Neural progenitor cell (in vitro differentiated cells): ENCODE measurements around the gene EGFR. TPM values are rescaled to one million over a fixed set of nuclear protein-coding genes. Genes with fewer than 3 reads are reported as not detected.

Experiments used
- DNase-seq: peaks from one replicate; pipeline ENCODE4 v3.0.0-alpha.2; 2016; ENCODE audit warnings: low spot score
- H2AFZ ChIP-seq: fragments of 200-600 bp; sonication (generic); replicated peaks from 2 replicates; pipeline ENCODE4 v1.6.1; 2016; ENCODE audit warnings: antibody characterized with exemption
- H3F3A ChIP-seq: fragments of 200-600 bp; sonication (generic); 2 replicates; pipeline ENCODE4 v1.6.1; 2016; ENCODE audit warnings: antibody characterized with exemption, low read depth
- H3K27ac ChIP-seq: fragments of 200-600 bp; sonication (generic); 2 replicates; pipeline ENCODE4 v1.5.1; 2016; ENCODE audit warnings: mild to moderate bottlenecking
- H3K27me3 ChIP-seq: fragments of 200-600 bp; sonication (generic); 2 replicates; pipeline ENCODE4 v1.6.1; 2016; ENCODE audit warnings: mild to moderate bottlenecking, moderate library complexity
- H3K36me3 ChIP-seq: fragments of 200-600 bp; sonication (generic); 2 replicates; pipeline ENCODE4 v1.5.1; 2016
- H3K4me1 ChIP-seq: fragments of 200-600 bp; sonication (generic); 2 replicates; pipeline ENCODE4 v1.6.1; 2016; ENCODE audit warnings: mixed run types
- H3K4me2 ChIP-seq: fragments of 200-600 bp; sonication (generic); 2 replicates; pipeline ENCODE4 v1.6.1; 2016
- H3K4me3 ChIP-seq: fragments of 200-600 bp; sonication (generic); 2 replicates; pipeline ENCODE4 v1.5.1; 2016
- H3K79me2 ChIP-seq: fragments of 200-600 bp; sonication (generic); 2 replicates; pipeline ENCODE4 v1.6.1; 2016; ENCODE audit warnings: low read depth
- H3K9ac ChIP-seq: fragments of 200-600 bp; sonication (generic); 2 replicates; pipeline ENCODE4 v1.6.1; 2016
- H3K9me3 ChIP-seq: fragments of 200-600 bp; sonication (generic); 2 replicates; pipeline ENCODE4 v1.5.1; 2016; ENCODE audit warnings: low read depth
- H4K20me1 ChIP-seq: fragments of 200-600 bp; sonication (generic); 2 replicates; pipeline ENCODE4 v1.6.1; 2016; ENCODE audit warnings: low read depth
- H3K27ac Mint-ChIP-seq: 3 replicates; pipeline ENCODE4 v1.8.0; 2021; ENCODE audit warnings: mixed read lengths
- H3K27me3 Mint-ChIP-seq: 2 replicates; pipeline ENCODE4 v1.8.0; 2022; ENCODE audit warnings: low read depth, mild to moderate bottlenecking, inconsistent platforms, moderate library complexity, mixed read lengths; ENCODE audit not compliant: insufficient read depth
- H3K36me3 Mint-ChIP-seq: 3 replicates; pipeline ENCODE4 v1.8.0; 2021; ENCODE audit warnings: mixed read lengths
- H3K4me1 Mint-ChIP-seq: 3 replicates; pipeline ENCODE4 v1.8.0; 2021; ENCODE audit warnings: mixed read lengths
- H3K4me3 Mint-ChIP-seq: 3 replicates; pipeline ENCODE4 v1.8.0; 2021; ENCODE audit warnings: mild to moderate bottlenecking, moderate library complexity, mixed read lengths
- H3K9me3 Mint-ChIP-seq: 3 replicates; pipeline ENCODE4 v1.8.0; 2020; ENCODE audit warnings: mixed read lengths
- EZH2 ChIP-seq: fragments of 200-600 bp; sonication (generic); IDR thresholded peaks from 2 replicates; pipeline ENCODE4 v1.6.1; 2017; ENCODE audit warnings: antibody characterized with exemption, mild to moderate bottlenecking, moderate library complexity
- EZH2phosphoT487 ChIP-seq: fragments of 200-600 bp; sonication (generic); IDR thresholded peaks from 2 replicates; pipeline ENCODE4 v1.6.1; 2017; ENCODE audit warnings: antibody characterized with exemption
- total RNA-seq: library from RNA; depleted of rRNA; stranded (reverse); fragments of >200 nt; gene quantifications from 2 replicates; pipeline ENCODE4 v1.2.3, GENCODE V29; 2015; ENCODE audit warnings: low replicate concordance
- TF ChIP-seq, protein P1 (sequence below): fragments of 200-600 bp; sonication (generic); IDR thresholded peaks from 2 replicates; pipeline ENCODE4 v1.5.1; 2017; ENCODE audit warnings: antibody characterized with exemption, mild to moderate bottlenecking

The EGFR gene
- total RNA-seq, 1 donor from 2014 or later = 4.6 TPM

DNA sequence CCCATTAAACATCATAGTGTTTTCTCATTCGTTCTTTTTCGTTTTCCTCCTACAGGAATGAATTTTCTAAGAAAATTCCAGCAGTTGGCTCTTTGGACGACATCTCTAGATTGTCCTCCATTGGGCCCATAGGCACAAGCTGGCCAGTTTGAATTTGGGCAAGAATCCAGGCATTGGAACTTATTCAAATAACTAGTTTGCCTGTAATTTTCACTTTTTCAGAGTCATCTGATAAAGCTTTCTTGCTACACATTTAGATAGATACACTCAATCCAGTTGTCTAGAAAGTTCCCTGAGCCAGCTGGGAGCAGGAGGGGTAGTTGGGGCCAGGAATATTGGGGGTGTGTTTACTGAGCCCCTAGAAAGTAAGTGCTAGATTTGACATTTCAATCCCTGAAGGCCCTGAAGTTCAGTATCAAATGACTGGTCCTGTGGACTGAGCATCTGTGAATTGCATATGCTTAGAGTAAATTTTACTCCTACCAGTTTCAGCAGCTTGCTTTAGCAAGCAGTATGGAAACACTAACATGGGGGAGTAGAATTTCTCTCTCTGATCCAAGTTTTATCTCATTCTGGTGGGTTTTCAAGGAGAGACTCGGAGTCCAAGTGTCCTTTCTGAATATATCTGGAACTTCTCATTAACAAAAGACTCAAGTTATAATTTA, 5.2 kb downstream of the EGFR start:
- H3K36me3 Mint-ChIP-seq = no peaks in the 10 kb centered on the region
- Histone ChIP-seq H3K27ac (no peak overlapping the region), H3K4me3 (no peak overlapping the region), H3K4me2 (no peak overlapping the region), H3K79me2 (no peaks in the 10 kb centered on the region), H3K9ac (no peak overlapping the region), H2AFZ (no peak overlapping the region), H3K36me3 (no peaks in the 10 kb centered on the region), H3K9me3 (no peaks in the 10 kb centered on the region), H3K4me1 (no peaks in the 10 kb centered on the region), H3K27me3 (peaks cover 41% of the 10 kb centered on the region), H3F3A (no peaks in the 10 kb centered on the region), H4K20me1 (peaks cover 9% of the 10 kb centered on the region)
- peaks cover 3% of the 10 kb centered on the region for H3K4me1 Mint-ChIP-seq
- H3K4me3 Mint-ChIP-seq = no peak overlapping the region
- H3K27me3 Mint-ChIP-seq = peaks cover 8% of the 10 kb centered on the region
- H3K27ac Mint-ChIP-seq = no peak overlapping the region
- no peak for DNase-seq
- H3K9me3 Mint-ChIP-seq = no peaks in the 10 kb centered on the region
- no peak for TF ChIP-seq EZH2phosphoT487
- TF ChIP-seq, protein P1, sequence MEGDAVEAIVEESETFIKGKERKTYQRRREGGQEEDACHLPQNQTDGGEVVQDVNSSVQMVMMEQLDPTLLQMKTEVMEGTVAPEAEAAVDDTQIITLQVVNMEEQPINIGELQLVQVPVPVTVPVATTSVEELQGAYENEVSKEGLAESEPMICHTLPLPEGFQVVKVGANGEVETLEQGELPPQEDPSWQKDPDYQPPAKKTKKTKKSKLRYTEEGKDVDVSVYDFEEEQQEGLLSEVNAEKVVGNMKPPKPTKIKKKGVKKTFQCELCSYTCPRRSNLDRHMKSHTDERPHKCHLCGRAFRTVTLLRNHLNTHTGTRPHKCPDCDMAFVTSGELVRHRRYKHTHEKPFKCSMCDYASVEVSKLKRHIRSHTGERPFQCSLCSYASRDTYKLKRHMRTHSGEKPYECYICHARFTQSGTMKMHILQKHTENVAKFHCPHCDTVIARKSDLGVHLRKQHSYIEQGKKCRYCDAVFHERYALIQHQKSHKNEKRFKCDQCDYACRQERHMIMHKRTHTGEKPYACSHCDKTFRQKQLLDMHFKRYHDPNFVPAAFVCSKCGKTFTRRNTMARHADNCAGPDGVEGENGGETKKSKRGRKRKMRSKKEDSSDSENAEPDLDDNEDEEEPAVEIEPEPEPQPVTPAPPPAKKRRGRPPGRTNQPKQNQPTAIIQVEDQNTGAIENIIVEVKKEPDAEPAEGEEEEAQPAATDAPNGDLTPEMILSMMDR = no peak
- no peak for TF ChIP-seq EZH2

DNA sequence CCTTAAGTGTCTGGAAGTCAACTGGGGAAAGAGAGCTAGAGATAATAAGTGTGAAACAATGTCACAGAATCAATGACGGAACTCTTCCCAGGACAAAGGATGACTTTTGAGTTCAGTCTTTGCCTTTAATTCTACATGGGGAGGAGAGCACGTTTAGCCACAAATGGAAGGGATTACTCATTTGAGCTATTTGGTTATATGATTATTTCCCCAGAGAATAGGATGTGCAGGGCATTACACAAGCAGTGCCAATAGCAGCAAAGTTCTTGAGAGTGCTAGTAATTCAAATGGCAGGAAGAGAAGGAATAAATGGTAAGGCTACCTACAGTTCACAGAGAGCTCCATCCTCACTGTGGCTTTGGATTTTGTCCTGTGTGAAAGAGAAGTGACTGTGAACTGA, 6.0 kb downstream of the EGFR start:
- Mint-ChIP-seq H3K27me3 (peaks cover 8% of the 10 kb centered on the region), H3K4me3 (no peak overlapping the region), H3K27ac (no peak overlapping the region)

DNA sequence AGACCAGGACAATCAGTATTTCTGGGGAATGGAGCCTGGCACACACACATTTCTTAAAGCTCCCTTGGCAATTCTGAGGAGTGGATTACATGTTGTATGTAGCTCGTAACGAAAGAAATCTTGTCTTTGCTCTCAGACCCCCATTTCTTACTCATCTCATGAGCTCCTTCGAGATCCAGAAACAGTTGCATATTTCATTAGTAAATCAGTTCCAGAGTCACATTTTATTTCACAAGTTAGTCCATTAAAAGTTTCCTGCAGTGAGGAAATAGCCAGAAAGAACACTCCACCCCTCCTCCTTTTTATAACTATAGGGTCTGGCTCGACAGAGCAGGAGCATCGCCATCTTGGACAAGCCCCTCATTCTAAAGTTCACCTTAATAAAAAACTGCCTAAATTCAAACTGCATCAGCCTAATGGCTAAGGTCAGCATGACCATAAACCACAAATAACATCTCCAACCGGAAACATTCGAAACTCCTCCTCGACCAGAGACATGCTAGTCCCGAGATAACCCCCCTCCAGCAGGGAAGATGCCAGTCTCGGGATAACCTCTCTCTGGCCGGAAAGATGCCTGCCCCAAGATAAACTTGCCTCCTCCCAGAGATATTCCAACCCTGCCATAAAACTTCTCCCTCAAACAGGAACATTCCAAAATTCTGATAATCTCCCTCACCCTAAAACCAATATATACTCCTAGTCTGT, 7.4 kb downstream of the EGFR start:
- no peak overlapping the region for H3K4me3 Mint-ChIP-seq
- Histone ChIP-seq H3K4me2 (no peak overlapping the region), H3K36me3 (no peaks in the 10 kb centered on the region), H3K4me1 (no peaks in the 10 kb centered on the region), H3K27me3 (peaks cover 19% of the 10 kb centered on the region), H3F3A (no peaks in the 10 kb centered on the region), H3K9ac (no peak overlapping the region), H2AFZ (no peak overlapping the region), H3K4me3 (no peak overlapping the region), H4K20me1 (no peaks in the 10 kb centered on the region), H3K27ac (no peak overlapping the region), H3K9me3 (no peaks in the 10 kb centered on the region), H3K79me2 (no peaks in the 10 kb centered on the region)
- peaks cover 6% of the 10 kb centered on the region for H3K27me3 Mint-ChIP-seq
- no peak for TF ChIP-seq EZH2phosphoT487
- TF ChIP-seq EZH2 = no peak
- TF ChIP-seq, protein P1 = no peak
- H3K36me3 Mint-ChIP-seq = no peaks in the 10 kb centered on the region
- H3K4me1 Mint-ChIP-seq = no peaks in the 10 kb centered on the region
- no peak overlapping the region for H3K27ac Mint-ChIP-seq
- DNase-seq = no peak
- no peaks in the 10 kb centered on the region for H3K9me3 Mint-ChIP-seq

More for the DNA sequence above, 6.0 kb downstream of the EGFR start:
- Histone ChIP-seq H3K27ac (no peak overlapping the region), H2AFZ (no peak overlapping the region), H3K36me3 (no peaks in the 10 kb centered on the region), H4K20me1 (peaks cover 9% of the 10 kb centered on the region), H3K4me2 (no peak overlapping the region), H3K4me3 (no peak overlapping the region), H3K9me3 (no peaks in the 10 kb centered on the region), H3K9ac (no peak overlapping the region), H3F3A (no peaks in the 10 kb centered on the region), H3K79me2 (no peaks in the 10 kb centered on the region), H3K4me1 (no peaks in the 10 kb centered on the region), H3K27me3 (peaks cover 33% of the 10 kb centered on the region)
- no peaks in the 10 kb centered on the region for H3K9me3 Mint-ChIP-seq
- TF ChIP-seq, protein P1 = no peak
- TF ChIP-seq EZH2phosphoT487 = no peak
- TF ChIP-seq EZH2 = no peak
- no peak for DNase-seq
- H3K4me1 Mint-ChIP-seq = peaks cover 3% of the 10 kb centered on the region
- H3K36me3 Mint-ChIP-seq = no peaks in the 10 kb centered on the region
